ENCODE results near the gene DOCK4.

DNA sequence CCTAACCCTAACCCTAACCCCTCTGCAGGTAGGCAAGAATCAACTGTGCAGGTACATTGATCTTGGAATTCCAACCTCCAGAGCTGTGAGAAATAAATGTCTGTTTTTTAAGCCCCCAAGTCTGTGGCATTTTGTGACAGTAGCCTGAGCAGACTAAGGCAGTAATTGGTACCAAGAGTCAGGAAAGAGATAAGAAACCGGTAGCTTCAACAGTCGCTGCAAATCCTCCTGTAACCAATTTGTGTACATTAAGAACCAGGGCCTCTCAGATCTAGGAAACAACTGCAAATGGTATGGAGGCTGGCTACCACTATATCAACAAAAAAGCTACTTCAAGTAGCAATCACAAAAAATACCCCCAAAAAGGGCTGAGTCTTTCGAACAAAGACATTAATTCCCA, 67.3 kb downstream of the DOCK4 start:
- TF ChIP-seq, protein P1, sequence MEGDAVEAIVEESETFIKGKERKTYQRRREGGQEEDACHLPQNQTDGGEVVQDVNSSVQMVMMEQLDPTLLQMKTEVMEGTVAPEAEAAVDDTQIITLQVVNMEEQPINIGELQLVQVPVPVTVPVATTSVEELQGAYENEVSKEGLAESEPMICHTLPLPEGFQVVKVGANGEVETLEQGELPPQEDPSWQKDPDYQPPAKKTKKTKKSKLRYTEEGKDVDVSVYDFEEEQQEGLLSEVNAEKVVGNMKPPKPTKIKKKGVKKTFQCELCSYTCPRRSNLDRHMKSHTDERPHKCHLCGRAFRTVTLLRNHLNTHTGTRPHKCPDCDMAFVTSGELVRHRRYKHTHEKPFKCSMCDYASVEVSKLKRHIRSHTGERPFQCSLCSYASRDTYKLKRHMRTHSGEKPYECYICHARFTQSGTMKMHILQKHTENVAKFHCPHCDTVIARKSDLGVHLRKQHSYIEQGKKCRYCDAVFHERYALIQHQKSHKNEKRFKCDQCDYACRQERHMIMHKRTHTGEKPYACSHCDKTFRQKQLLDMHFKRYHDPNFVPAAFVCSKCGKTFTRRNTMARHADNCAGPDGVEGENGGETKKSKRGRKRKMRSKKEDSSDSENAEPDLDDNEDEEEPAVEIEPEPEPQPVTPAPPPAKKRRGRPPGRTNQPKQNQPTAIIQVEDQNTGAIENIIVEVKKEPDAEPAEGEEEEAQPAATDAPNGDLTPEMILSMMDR (optimal IDR thresholded peaks at IDR 0.05 in 1 of 3, IDR thresholded peaks at IDR 0.05 in 1 of 3, conservative IDR thresholded peaks at IDR 0.05 in 1 of 3; ENCODE audit: extremely low read depth in 1 of 3, insufficient read depth in 2 of 3, low read length in 3 of 3) = no peak
- no peak for TF ChIP-seq EZH2 (IDR thresholded peaks at IDR 0.05; ENCODE audit: low read length)
